Stimulated activated CD4-positive, alpha-beta T cell treated with anti-CD3 and anti-CD28 coated beads, Interleukin-12 subunit alpha, Interleukin-12 subunit beta, amount 100 ng/mL, for 48 hours (primary cell): ENCODE measurements around the gene SLC23A1.
"Not testable (repeated sequence)": the region's sequence is repeated elsewhere in the genome, so short reads cannot be mapped to it uniquely, and the experiment has no call there.

Experiments
- DNase-seq, 3 donors: peaks; one replicate each; pipeline ENCODE4 v3.0.0-alpha.2; 2020; ENCODE audit warnings: low read depth in 2 of 3, low spot score in 1 of 3

Gene SLC23A1

DNA sequence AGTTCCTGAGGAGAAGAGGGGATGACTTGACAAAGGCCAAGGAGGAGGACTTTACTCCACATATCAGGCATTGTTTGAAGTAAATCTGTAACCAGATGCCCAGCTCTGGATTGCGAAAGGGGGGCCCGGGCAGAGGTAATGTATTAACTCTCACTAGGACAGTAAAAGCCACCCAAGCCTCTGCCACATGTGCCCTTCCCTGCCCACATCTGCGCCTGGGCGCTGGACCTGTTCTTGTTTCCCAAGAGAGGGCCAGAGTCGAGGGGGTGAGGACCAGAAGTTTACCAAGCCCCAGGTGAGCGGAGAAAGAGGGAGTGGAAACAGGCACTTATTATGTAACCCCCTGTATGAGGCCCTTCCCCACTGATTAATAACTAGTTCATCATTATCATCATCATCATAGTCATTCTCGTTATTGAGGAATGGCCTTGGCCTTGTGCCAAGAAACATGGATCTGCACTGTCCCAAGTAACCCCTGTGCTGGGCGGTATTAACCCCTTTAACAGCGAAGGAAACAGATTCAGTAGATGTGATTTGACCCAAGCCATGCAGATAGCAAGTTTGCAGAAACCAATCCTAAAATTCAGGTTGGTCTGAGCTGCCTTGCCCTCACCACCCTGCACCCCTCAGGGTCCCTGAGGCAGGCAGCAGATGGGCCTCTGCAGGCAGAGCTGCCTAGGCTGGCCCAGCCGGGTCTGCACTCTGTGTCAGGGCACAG lies at the start of gene SLC23A1:
Gene SLC23A1 (minus strand): TSS at position 23 of the 718 bp plus-strand sequence. CDS start 44 bp downstream, outside the sequence.
- DNase-seq, result no peak

- DNase-seq, result no peak
Measured at GRCh38 chr5:139431706-139432105, 48.6 kb upstream of the SLC23A1 start.

GRCh38 chr5:139430015-139430414 lies 46.9 kb upstream of the SLC23A1 start:
- no peak for DNase-seq

DNA sequence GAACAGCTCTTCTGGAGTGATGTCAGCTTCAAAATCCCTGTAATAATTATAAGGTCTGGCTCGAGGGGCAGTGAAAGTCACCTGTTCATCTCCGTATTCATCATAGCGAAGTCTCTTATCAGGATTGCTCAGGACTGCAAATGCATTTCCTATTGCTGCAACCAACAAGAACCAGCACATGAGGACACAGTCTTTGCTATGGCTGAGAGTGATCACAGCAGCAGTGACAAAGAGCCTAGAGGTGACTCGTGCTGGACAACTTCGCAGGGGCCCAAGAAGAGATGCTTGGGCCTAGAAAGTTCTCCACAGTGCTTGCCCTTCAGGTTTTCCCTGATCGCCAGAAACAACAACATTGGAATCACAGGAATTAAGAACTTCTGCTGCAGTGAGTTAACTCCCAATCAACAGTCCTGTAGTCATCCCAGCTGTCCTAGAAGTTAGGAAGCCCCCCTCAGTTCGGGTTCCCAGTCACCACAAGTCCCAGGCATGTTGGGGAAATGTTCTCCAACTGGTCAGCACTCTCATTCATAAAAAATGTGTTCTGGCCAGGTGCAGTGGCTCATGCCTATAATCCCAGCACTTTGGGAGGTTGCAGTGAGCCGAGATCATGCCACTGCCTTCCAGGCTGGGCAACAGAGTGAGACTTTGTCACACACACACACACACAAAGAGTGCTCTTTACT lies 43.2 kb upstream of the SLC23A1 start:
- no peak for DNase-seq

GRCh38 chr5:139425497-139425896 lies 42.4 kb upstream of the SLC23A1 start:
- no peak for DNase-seq

- DNase-seq, result peak in 1 of 3 donors; percentile 74
Measured at GRCh38 chr5:139422307-139422893, 39.3 kb upstream of the SLC23A1 start.

- DNase-seq, result no peak
Measured at GRCh38 chr5:139419226-139420192, 36.4 kb upstream of the SLC23A1 start.

DNA sequence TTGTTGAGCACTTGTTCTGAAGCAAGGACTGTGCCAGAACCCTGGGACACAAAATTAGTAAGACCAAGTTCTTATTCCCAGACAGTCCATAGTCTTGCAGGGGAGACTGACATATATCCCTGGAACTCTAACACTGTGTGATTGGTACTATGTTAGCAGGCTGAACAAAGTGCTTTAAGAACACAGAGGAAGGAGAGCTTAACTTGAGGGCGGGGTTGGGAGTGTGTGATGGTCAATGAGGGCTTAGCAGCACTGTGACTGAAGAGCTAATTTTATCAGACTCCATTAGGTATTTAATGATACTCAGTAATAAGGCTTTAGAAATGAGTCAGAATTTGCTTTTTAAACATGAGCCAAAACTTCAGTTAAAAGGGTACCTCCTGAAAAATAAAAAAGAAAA lies 35.7 kb upstream of the SLC23A1 start:
- no peak for DNase-seq

DNA sequence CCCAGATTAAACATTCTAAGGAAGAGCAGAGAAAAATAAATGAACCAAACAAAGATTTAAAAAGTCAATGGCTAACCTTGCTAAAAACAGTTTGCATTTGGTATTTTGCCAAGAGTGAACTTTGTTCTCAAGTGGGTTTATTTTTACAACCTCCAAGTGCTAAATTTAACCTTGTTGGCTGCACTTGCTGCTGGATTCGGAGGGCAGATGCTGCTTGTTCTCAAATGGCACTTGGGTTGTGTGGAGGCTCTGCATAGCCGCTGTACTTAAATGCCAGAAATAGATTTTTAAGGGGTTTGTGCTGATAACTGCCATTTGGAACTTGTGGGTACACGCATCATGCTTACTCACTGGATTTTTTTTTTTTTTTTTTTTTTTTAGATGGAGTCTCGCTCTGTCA lies 34.1 kb upstream of the SLC23A1 start:
- no peak for DNase-seq

GRCh38 chr5:139416651-139417050 lies 33.6 kb upstream of the SLC23A1 start:
- DNase-seq, result no peak

GRCh38 chr5:139415869-139416268 lies 32.8 kb upstream of the SLC23A1 start:
- no peak for DNase-seq

GRCh38 chr5:139415221-139415861 lies 32.2 kb upstream of the SLC23A1 start:
- peak in 1 of 3 donors; percentile 49 for DNase-seq

GRCh38 chr5:139414581-139415130 lies 31.6 kb upstream of the SLC23A1 start:
- DNase-seq, result no peak

GRCh38 chr5:139413963-139414362 lies 30.9 kb upstream of the SLC23A1 start:
- no peak for DNase-seq

DNA sequence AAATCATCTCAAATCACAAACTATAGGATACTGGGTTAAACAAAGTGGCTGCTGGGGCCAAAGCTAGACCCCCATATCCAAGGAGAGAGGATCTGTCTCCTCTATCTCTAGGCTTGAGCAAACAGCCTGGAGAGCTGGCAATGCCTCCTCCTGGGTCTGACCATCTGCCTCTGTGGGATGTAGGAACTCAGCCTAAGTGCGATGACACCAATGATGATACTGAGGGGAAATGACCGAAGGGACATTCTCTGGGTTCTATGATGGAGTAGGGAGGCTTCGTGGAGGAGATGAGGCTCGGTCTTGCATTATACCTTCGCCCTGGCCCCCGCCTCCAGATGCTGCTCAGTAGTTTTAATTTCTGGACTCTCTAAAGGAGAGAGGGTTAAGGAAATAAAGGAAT lies 30.1 kb upstream of the SLC23A1 start:
- no peak for DNase-seq

- DNase-seq, result no peak
Measured at GRCh38 chr5:139410993-139411828, 28.1 kb upstream of the SLC23A1 start.

DNA sequence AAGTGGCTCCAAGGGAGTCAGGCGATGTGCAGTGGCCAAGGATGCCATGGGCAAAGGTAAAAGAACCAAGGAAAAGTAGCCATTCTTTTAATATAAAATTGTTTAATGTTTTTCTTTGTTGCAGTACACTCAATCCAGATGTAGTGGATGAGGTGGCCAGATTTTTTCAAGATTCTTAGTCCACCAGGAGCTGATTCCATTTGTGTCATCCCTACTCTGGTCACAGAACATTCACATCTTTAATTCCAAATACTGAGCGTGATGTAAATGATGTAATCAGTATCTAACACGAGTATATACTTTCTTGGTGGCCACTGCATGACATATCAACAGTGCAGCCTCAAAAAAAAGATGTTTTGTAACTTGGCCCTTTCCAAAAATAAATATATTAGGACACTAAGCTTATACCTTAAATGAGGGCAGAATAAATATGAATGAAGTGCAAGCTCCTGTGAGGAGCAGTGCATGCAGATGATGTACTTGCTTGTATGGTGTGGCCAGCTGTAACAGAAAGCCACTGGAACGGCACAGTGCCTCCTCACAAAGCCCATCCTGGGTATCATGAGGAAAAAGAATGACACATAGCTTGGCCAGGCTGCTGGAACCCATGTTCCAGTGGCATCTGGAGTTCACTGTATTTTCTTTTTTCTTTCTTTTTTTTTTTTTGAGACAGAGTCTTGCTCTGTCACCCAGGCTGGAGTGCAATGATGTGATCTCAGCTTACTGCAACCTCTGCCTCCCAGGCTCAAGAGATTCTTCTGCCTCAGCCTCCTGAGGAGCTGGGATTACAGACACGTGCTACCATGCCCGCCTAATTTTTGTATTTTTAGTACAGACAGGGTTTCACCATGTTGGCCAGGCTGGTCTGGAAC lies 27.3 kb upstream of the SLC23A1 start:
- no peak for DNase-seq

DNA sequence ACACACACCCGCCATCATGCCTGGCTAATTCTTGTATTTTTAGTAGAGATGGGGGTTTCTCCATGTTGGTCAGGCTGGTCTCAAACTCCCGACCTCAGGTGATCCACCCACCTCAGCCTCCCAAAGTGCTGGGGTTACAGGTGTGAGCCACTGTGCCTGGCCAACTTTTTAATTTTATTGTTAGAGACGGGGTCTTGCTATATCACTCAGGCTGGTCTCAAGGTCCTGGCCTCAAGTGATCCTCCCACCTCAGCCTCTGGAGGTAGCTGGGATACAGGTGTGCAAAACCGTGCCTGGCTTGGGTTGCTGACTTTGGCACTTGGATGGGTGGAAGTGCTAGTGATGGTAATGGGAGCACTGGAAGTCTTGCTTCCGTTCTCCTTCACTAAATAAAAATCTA lies 26.0 kb upstream of the SLC23A1 start:
- not testable (repeated sequence) for DNase-seq
